Ascending aorta (tissue), 2 donors: ENCODE results near the gene PITPNM2. TPM values are rescaled to one million over a fixed set of nuclear protein-coding genes. Genes with fewer than 3 reads are reported as not detected.
A peak's percentile ranks its signal among the peaks of the same experiment; 100 is the strongest.

Source experiments
- DNase-seq, 2 donors: peaks; one replicate each; pipeline ENCODE4 v3.0.0-alpha.2; 2019; ENCODE audit warnings: low spot score in 2 of 2
- H3K27ac ChIP-seq, 2 donors: fragments of 200-600 bp; sonication (generic); one replicate each; pipeline ENCODE4 v1.5.1; 2016 to 2017; ENCODE audit warnings: mild to moderate bottlenecking in 1 of 2
- H3K27me3 ChIP-seq: fragments of 200-600 bp; sonication (generic); one replicate; pipeline ENCODE4 v1.5.1; 2017
- H3K36me3 ChIP-seq, 2 donors: fragments of 200-600 bp; sonication (generic); one replicate each; pipeline ENCODE4 v1.5.1; 2016
- H3K4me1 ChIP-seq, 2 donors: fragments of 200-600 bp; sonication (generic); one replicate each; pipeline ENCODE4 v1.5.1; 2016 to 2017; ENCODE audit warnings: mild to moderate bottlenecking in 1 of 2
- H3K4me3 ChIP-seq, 2 donors: fragments of 200-600 bp; sonication (generic); one replicate each; pipeline ENCODE4 v1.5.1; 2016 to 2017; ENCODE audit warnings: mild to moderate bottlenecking in 1 of 2
- H3K9me3 ChIP-seq, 2 donors: fragments of 200-600 bp; sonication (generic); one replicate each; pipeline ENCODE4 v1.5.1; 2016
- intact Hi-C: fragments of 100-400 bp; cut with DNase I; formaldehyde crosslinking; loops from one replicate; pipeline ENCODE4 v1.15.1; 2023
- total RNA-seq: library from RNA; depleted of rRNA; stranded (reverse); fragments of >200 nt; gene quantifications from one replicate; pipeline ENCODE4 v1.1.0, GENCODE V29; 2016
- TF ChIP-seq, protein P1 (sequence below), 3 experiments: fragments of 200-600 bp in 2 of 3; fragments of 450-650 bp in 1 of 3; sonication (generic) in 2 of 3; IDR thresholded peaks; one replicate each; pipeline ENCODE4 v1.5.1; 2016 to 2019; ENCODE audit warnings: antibody characterized with exemption in 3 of 3, mild to moderate bottlenecking in 1 of 3, moderate library complexity in 1 of 3

Gene PITPNM2
- total RNA-seq, 1 donor from 2014 or later: 8.4 TPM

DNA sequence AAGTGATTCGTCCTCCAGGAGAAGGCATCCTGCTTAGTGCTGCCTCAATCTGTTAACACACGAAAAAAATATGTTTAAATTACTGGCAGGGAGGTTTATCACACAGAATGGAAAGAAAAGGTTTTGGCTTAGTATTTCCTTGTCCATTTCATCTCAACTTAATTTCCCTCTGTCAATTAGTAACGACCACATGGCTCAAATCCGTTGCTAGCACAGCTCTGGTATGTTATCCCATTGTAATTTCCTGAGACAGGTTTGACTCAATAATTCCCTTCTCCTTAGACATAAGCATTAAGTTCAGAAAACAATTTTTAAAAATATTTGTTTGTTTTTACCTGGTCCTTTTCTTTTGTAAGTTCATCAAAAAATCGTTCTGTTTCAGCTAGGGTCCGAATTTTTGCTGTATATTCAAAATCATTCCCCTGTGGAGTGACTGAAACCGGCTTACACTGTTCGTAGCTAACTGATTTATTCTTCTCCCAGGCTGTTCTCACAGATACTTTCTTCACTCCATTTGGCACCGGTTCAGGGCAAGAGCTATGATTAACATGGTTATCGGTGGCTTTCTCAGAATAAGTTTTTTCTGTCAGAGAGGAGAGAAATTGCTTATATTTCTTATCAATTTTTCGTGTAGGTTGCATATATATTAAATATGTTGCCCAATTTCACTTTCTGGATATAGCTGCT is 10.1 kb upstream of the PITPNM2 start:
- H3K9me3 ChIP-seq: no peaks in the 10 kb centered on the region
- H3K4me3 ChIP-seq: no peak overlapping the region
- peaks cover 0 to 3% of the 10 kb centered on the region in 2 donors for H3K36me3 ChIP-seq
- no peak for DNase-seq
- no peaks in the 10 kb centered on the region for H3K4me1 ChIP-seq
- TF ChIP-seq, protein P1, sequence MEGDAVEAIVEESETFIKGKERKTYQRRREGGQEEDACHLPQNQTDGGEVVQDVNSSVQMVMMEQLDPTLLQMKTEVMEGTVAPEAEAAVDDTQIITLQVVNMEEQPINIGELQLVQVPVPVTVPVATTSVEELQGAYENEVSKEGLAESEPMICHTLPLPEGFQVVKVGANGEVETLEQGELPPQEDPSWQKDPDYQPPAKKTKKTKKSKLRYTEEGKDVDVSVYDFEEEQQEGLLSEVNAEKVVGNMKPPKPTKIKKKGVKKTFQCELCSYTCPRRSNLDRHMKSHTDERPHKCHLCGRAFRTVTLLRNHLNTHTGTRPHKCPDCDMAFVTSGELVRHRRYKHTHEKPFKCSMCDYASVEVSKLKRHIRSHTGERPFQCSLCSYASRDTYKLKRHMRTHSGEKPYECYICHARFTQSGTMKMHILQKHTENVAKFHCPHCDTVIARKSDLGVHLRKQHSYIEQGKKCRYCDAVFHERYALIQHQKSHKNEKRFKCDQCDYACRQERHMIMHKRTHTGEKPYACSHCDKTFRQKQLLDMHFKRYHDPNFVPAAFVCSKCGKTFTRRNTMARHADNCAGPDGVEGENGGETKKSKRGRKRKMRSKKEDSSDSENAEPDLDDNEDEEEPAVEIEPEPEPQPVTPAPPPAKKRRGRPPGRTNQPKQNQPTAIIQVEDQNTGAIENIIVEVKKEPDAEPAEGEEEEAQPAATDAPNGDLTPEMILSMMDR (IDR thresholded peaks at IDR 0.05): no peak
- no peak overlapping the region for H3K27ac ChIP-seq
- intact Hi-C loops: no loop called here
- no peaks in the 10 kb centered on the region for H3K27me3 ChIP-seq

DNA sequence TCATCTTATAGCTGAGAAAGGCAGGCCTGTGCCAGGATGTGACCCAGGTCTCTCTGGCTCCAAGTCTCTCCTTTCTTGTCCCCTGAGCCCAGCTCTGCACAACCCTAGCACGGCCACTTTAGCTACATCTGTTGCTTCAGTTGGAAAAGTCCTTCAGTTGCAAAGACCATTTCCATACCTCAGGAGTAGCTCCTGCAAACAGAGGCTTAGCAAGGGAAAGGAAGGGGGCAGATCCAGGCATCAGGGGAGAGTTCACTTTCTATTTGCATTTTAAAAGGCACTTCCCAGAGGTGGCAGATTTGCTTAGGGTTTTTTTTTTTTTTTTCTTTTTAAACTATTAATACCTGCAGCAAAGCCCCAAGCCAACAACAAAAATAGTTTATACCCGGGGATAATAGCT is 3.0 kb upstream of the PITPNM2 start:
- H3K27me3 ChIP-seq: no peaks in the 10 kb centered on the region
- no peak for DNase-seq
- no peaks in the 10 kb centered on the region for H3K36me3 ChIP-seq
- intact Hi-C loops: no loop called here
- H3K4me1 ChIP-seq: peaks cover 2 to 18% of the 10 kb centered on the region in 2 donors
- H3K4me3 ChIP-seq: no peak overlapping the region
- H3K27ac ChIP-seq: no peak overlapping the region
- TF ChIP-seq, protein P1 (IDR thresholded peaks at IDR 0.05): no peak
- H3K9me3 ChIP-seq: no peaks in the 10 kb centered on the region

DNA sequence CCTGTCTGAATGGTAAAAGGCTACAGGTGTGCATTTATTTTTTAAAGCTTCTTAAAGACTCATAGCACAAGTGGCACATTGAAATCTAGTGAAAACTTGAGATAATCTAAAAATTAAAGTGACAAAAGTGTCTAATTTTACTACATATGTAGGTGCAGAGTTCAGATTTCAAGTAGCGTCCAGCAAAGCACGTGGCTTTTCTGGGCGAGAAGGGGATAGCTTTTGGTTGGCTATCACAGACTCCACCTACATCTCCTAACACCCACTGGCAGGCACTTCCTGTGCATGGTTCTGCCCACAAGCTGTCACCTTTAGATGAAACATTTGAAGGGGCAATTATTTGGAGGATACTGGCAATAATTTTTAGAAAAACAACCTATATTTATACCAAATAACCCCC is 1.9 kb upstream of the PITPNM2 start:
- TF ChIP-seq, protein P1 (IDR thresholded peaks at IDR 0.05): no peak
- Histone ChIP-seq H3K4me1 (peaks cover 2 to 18% of the 10 kb centered on the region in 2 donors), H3K27ac (no peak overlapping the region), H3K27me3 (no peaks in the 10 kb centered on the region), H3K4me3 (no peak overlapping the region), H3K9me3 (no peaks in the 10 kb centered on the region), H3K36me3 (no peaks in the 10 kb centered on the region)
- DNase-seq: no peak
- intact Hi-C loops: no loop called here

DNA sequence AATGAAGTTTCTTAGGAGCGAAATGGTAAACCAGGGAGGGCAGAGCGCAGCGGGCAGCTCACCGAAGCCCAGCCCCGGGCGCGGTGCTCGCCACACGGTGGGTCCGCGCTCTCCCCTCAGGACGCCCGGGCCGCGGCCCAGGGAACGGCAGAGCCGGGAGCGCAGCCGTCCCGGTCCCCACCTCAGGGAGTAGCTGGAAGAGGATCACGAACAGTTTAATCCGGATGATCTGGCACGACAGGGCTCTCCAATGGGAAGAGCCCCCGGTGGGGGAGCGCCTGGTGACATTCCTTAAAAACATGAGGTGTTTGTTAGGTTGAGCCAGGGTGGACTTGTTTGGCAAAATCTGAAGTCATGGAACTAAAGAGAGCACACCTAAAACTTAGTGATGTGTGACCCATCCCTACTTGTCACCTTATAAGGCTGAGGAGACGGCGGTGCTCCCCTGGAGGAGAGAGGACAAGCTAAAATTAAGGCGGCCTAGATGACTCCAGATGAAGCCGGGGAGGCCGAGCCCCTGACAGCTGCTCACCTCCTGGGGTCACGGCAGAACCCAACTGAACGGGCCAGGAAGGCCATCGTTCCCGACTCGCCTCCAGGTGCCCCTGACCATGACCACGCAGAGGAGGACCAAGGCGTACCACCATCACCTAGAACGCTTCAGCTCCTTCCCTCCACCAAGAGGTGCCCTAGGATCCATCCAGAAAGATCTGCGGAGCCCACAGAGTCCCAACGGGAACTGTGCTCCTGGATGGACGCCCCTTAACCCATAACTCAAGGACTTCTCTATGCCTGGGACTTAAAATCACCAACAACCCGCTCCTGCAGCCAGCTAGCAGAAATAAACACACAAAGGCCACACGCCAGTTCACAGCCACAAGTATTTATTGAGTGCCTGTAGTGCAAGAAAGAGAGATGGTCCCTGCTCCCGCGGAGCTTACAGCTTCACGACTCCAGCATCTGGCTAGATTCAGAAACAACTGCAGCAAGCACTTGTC is 866 bp upstream of the PITPNM2 start:
- peaks cover 2 to 18% of the 10 kb centered on the region in 2 donors for H3K4me1 ChIP-seq
- H3K4me3 ChIP-seq: peak overlapping the region; percentile 82 to 90
- TF ChIP-seq, protein P1 (IDR thresholded peaks at IDR 0.05): no peak
- H3K27ac ChIP-seq: peak overlapping the region; percentile 86 to 88
- no peaks in the 10 kb centered on the region for H3K27me3 ChIP-seq
- no peaks in the 10 kb centered on the region for H3K36me3 ChIP-seq
- DNase-seq: no peak
- intact Hi-C loops: loop anchor here (1.0 to 2.0 kb wide), 4 partner anchors 37 to 108 kb away; partner anchors contain the start of genes MPHOSPH9 and MTRFR
- H3K9me3 ChIP-seq: no peaks in the 10 kb centered on the region

DNA sequence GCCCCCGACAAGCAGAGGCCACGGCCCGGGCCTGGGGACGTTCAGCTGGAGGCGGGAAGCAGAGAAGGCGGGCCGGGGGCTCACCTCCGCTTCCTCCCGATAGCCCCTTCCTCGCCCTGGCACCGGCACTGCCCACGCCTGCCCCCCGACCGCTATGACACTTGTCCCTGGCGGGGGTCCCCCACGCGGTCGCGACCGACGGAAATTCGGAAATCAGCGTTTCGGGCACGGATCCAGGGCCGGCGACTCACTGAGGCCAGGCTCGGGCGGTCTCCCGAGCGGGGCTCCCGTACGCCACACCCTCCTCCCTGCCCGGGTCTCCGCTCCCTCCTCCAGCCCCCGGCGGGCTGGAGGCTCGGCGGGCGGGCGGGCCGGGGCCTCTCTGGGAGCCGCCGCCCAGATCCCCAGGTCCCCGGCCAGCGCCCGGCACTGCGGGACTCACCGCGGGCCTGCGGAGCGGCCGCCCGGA is 581 bp downstream of the PITPNM2 start:
- intact Hi-C loops: loop anchor here (2.0 kb wide), 3 partner anchors 36 to 88 kb away; partner anchors contain the start of genes MPHOSPH9 and MTRFR
- no peaks in the 10 kb centered on the region for H3K36me3 ChIP-seq
- H3K27me3 ChIP-seq: no peaks in the 10 kb centered on the region
- peaks cover 2 to 18% of the 10 kb centered on the region in 2 donors for H3K4me1 ChIP-seq
- H3K9me3 ChIP-seq: no peaks in the 10 kb centered on the region
- H3K4me3 ChIP-seq: peak overlapping the region; percentile 69 to 82
- TF ChIP-seq, protein P1 (IDR thresholded peaks at IDR 0.05): no peak
- H3K27ac ChIP-seq: peak overlapping the region; percentile 81 to 88
- peak in 1 of 2 donors; percentile 69 for DNase-seq
